ENCODE data around the gene OR2B2. TPM values are rescaled to one million over a fixed set of nuclear protein-coding genes. Genes with fewer than 3 reads are reported as not detected.
"Not testable (repeated sequence)": the region's sequence is repeated elsewhere in the genome, so short reads cannot be mapped to it uniquely, and the experiment has no call there.

Gene OR2B2
- total RNA-seq: not detected in 2 replicates

DNA sequence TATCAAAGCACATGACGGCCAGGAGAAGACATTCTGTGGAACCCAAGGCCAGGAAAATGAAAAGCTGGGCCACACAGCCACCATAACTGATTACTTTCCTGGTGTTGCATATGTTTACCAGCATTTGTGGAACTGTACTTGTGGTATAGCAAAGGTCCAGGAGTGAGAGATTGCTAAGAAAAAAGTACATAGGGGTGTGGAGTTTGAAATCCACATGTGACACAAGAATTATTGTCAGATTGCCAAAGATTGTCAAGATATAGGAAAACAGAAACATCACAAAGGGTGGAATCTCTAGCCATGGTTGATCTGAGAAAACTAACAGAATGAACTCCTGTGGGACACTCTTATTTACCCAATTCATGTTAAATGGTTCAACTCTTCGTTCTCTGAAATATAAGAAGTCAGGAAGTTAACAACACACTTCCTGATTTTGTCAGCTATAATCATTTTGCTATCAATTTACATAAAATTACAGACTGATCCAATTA lies at the start of gene OR2B2:
TSS of gene OR2B2 (minus strand) at position 441 of the 491 bp plus-strand sequence. CDS start at position 364, 77 bp downstream.
- no peak for DNase-seq (ENCODE audit: extremely low read depth, low read depth, low spot score)

GRCh38 chr6:27957516-27957915 lies 45.3 kb upstream of the OR2B2 start:
- DNase-seq (ENCODE audit: extremely low read depth, low read depth, low spot score): no peak

DNA sequence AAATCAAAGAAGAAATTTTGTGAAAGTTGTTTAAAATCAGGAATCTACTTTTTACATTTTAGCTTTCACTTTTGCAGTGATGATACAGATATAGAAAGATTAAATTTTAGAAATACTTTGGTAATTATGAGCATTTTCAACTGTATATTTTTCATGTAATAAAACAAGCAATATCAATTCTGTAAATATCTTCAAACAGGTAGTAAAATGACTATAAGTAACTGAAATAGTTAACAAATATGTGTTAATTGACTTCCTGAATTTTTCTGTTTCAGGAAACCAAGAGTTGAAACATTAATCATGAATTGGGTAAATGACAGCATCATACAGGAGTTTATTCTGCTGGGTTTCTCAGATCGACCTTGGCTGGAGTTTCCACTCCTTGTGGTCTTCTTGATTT lies 44.7 kb upstream of the OR2B2 start, which contains the start of gene OR2B6:
TSS of gene OR2B6 (plus strand) at position 301 of the 400 bp plus-strand sequence. CDS start at position 301, 0 bp downstream.
- no peak for DNase-seq (ENCODE audit: extremely low read depth, low read depth, low spot score)

DNA sequence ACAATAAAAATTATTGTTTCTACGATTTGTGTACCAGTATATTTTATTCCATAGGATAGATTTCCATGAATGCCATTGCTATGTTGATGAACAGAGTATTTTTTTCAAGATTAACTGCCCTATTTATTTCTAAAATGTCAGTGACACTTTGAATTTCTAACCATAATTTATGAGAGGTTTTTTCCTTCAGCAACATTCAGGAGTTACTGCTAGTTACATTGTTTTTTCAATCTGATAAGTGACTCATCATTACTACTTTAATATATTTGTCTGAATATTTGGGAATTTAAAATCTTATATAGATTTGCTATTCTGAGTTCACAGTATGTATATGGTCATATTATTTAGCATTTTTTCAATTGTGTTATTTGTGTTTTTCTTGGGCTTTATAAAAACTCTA lies 38.8 kb upstream of the OR2B2 start:
- DNase-seq (ENCODE audit: extremely low read depth, low read depth, low spot score): no peak

GRCh38 chr6:27948237-27948636 lies 36.0 kb upstream of the OR2B2 start:
- no peak for DNase-seq (ENCODE audit: extremely low read depth, low read depth, low spot score)

- not testable (repeated sequence) for DNase-seq (ENCODE audit: extremely low read depth, low read depth, low spot score)
Observed at GRCh38 chr6:27943072-27943471, 30.9 kb upstream of the OR2B2 start.

DNA sequence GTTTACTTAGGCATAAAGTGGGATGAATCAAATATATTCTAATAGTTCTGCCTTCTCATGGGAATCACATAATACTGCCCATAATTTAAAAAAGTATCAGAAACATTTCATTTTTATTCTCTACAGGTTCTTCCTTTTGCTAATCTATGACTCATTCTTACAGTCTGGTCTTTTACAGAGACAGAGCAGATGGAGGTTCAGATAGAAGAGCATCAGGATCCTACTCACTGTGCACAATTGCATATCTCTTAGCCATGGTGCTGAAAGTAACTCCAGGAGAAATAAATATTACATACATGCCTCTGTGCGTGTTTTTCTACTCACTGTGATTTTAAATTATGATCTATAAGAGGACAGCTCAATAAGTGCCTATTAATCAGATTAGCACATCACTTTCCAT lies 28.6 kb upstream of the OR2B2 start:
- no peak for DNase-seq (ENCODE audit: extremely low read depth, low read depth, low spot score)

DNA sequence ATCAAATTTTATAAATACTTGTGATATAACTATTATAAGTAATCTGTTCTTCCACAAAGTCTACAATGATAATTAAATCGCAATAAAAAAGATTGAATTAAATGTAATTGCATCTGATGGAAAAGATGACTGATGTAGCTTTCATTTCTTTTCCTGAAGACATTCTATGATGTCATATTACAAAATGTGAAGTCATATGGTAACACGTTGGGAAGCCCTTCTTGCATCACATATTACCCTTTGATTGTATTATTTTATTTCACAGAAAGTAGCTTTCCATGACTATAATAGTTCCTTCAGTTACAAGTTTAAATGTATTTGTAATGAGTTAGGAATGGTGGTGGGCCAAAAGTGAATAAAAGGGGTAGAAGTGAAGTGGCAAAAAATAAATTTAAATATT lies 19.0 kb upstream of the OR2B2 start:
- DNase-seq (ENCODE audit: extremely low read depth, low read depth, low spot score): no peak

- DNase-seq (ENCODE audit: extremely low read depth, low read depth, low spot score): not testable (repeated sequence)
Observed at GRCh38 chr6:27929930-27930329, 17.7 kb upstream of the OR2B2 start.

DNA sequence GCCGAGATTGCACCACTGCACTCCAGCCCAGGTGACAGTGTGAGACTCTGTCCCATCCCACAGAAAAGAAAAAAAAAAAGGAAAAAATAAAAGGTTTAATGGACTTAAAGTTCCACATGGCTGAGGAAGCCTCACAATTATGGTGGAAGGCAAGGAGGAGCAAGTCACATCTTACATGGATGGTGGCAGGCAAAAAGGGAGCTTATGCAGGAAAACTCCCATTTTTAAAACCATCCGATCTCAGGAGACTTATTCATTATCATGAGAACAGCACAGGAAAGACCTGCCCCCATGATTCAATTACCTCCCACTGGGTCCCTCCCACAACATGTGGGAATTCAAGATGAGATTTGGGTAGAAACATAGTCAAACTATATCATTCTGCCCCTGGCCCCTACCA lies 15.8 kb upstream of the OR2B2 start:
- DNase-seq (ENCODE audit: extremely low read depth, low read depth, low spot score): not testable (repeated sequence)

DNA sequence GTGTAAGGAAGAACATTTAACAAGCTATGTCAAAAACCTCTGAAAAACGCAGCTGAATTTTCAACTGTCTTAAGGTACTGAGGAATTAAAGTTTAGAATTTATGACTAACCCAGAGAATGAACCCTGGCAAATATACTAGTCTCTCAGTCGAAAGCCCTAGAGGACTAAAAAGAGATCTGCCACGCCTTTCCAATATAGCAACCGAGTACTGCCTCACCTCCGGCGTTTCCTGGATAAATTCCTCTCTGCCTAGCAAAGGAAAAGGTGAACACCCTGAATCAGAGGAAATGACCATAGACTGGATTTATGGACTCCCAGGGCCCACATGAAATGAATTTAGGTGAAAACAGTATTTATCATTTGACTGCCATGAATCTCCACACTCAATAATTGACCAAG lies 12.0 kb upstream of the OR2B2 start:
- no peak for DNase-seq (ENCODE audit: extremely low read depth, low read depth, low spot score)

DNA sequence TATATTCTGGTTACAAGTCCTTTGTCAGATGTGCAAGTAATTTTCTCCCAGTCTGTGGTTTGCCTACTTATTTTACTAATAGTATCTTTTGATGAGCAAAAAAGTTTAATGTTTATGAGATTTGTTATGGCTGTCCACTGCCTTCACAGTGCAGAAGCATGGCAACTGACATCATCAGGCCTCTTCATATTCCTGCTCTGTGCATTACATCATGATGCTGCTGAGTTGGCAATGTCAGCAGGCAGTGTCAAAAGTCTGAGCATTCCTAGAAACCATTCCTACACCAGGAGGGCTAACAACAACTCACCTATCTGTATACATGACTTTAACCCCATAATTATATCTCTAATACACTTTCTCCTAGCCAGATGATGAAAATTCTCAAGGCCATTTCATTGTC lies 10.8 kb upstream of the OR2B2 start:
- DNase-seq (ENCODE audit: extremely low read depth, low read depth, low spot score): no peak

- no peak for DNase-seq (ENCODE audit: extremely low read depth, low read depth, low spot score)
Observed at GRCh38 chr6:27908017-27908416, 4.2 kb downstream of the OR2B2 start.

DNA sequence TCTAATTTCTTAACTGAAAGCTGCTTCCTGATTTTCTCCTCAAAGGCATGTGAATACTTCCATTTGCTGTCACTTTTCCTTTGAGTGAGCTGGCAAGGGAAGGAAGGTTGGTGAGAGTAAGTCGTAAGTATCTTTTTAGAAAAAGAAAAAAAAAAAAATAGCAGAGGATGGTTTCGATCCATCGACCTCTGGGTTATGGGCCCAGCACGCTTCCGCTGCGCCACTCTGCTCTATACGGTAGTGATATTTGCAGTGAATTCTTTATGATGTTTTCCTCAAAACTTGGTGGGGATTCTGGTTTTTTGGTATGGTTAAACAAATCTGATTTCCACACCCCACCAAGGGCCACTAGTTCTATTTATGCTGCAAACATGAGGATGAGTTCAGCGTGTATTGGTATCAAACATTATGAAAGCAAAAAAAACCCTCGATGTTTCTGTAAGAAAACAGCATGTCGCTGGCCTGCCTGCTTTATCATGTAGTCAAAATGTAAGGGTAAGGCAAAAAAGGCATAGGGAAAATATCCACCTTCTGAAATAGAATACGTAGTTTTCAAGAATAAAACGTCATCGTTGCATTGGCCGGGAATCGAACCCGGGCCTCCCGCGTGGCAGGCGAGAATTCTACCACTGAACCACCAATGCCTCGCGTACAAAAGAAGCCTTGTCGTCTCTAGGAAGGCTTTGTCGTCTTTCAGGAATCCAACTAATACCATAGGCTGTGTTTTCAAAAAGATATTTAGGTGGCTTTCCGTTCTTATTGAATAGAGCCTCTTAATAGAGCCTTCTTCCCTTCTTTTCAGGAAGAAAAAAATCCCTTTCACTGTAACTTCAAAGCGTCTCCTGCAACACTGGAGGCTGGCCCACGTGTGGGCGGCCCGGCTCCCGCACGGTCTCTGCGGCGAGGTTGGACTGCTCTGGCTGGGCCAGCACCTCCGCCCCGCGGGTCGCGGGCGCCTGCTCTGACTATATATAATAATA lies 9.6 kb downstream of the OR2B2 start:
- peak; percentile 75 for DNase-seq (ENCODE audit: extremely low read depth, low read depth, low spot score)

DNA sequence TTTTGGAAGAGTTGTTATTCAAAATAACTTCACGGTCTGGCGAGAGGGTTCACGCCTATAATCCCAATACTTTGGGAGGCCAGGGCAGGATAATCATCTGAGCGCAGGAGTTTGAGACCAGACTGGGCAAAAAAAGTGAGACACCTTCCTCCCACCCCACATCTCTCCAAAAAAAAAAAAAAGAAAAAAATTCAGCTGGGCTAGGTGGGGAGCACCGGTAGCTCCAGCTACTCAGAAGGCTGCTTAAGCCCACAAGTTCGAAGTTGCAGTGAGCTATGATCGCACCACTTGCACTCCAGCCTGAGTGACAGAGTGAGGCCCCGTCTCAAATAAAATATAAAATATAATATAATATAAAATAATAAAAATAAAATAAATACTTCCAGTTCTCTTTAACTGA lies 10.4 kb downstream of the OR2B2 start:
- no peak for DNase-seq (ENCODE audit: extremely low read depth, low read depth, low spot score)

GRCh38 chr6:27900197-27900596 lies 12.0 kb downstream of the OR2B2 start:
- not testable (repeated sequence) for DNase-seq (ENCODE audit: extremely low read depth, low read depth, low spot score)

DNA sequence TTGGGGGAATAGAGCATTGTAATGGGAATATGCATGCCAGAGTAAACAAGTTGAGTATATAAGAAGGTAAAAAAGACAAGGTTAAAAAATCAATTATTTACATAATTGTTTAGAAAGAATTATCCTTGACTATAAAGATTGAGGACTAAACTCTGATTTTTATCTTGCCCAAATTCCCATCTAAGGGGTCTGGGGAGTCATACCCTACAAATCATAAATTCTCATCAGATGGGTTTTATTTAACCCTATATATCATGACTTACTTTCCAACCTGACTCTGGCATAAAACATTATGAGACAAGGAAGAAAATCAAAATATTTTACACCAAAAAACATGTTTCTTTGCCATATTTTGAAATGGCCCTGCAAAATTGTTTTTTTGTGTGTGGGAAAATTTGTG lies 12.7 kb downstream of the OR2B2 start:
- DNase-seq (ENCODE audit: extremely low read depth, low read depth, low spot score): no peak

DNA sequence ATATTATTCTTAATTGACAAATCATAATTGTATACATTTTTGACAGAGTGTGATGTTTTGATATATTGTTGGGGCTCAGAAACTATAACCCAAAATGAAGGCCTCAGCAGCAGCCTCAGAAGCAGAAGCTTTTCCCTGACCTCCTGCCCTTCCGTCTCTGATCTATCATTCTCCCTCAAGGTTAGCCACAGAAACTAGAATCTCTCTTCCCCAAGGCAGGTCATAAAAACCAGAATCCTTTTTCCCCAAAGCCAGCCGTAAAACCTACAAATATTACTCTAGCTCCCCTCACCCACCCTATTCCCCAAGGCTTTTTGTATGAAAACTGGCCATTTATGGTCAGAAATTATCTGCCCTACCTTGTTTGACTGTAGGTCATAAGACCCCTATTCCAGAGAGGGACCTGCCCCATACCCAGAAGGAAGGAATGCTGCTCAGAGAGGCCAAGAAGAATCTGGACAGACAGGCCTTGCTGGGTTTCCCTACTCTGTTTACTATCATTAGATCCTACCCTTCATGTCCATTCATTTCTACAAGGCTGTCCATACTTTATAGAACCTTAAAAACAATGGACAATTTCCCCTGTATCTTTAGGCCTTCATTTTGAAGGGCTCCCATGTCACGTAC lies 14.5 kb downstream of the OR2B2 start:
- DNase-seq (ENCODE audit: extremely low read depth, low read depth, low spot score): no peak

DNA sequence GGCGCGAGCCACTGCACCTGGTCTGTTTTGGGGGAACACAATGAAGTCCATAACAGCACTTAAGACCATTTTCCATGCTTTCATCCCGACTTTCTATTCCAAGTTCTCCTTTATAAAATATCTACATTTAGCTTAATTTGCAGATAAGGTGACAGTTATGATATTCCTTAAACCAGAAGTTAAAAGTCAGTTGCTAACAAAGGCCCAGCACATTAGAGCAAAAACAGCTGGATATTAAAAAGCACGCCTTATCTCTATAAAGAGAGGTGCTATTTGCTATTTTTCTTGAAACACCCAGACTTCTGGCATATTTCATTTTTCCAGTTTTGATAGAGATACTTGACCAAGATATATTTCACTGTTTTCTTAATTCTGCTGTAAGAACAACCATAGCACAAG lies 15.8 kb downstream of the OR2B2 start:
- no peak for DNase-seq (ENCODE audit: extremely low read depth, low read depth, low spot score)

DNA sequence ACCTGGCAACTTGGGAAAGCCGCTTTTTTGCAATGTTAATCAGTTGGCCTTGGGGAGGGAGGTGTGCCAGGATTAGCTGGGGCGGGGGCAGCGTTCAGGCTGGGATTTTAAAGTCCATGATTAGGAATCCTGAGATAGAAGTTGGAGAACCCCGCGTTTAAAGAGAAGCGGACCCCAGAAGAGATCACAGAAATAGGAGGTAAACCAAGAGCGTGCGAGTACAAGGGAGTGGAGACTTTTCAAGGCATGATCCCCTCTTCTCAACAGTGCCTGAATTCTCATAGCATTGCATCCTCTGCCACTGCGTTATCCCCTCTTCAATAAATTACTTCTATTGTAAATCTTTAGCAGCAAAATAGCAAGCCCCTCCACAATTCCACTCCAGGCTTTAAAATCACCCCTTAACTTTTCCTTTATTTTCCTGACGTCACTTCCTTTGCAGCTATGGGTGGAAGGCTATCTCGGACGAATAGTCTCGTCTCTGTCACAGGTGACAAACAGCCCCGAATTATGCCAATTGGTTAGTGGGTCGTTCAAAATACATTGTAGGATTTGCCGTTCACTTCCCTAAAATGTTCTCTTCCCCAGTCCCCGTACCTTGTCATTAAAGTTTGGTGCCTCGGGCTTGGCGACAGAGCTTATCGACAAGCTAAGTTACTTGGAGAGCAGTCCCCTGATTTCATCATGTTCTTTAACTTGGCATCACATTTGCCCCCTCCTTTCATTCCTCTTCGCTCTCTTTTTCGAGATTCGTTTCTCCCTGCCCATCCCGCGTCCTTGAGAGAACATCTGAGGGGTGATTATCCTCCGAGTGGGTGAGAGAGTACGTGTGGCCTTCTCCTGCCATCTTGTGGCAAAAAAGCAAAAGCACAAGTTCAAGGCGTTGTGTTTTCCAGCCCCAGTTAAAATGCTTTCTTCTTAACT lies 17.1 kb downstream of the OR2B2 start:
- peak; percentile 76 for DNase-seq (ENCODE audit: extremely low read depth, low read depth, low spot score)
